Gastroesophageal sphincter (tissue), 4 donors: ENCODE measurements around the gene RREB1. TPM values are rescaled to one million over a fixed set of nuclear protein-coding genes. Genes with fewer than 3 reads are reported as not detected.

Source experiments
- ATAC-seq: fragments of 150-250 bp; one replicate; pipeline ENCODE4 v1.9.1; 2016; ENCODE audit warnings: mild to moderate bottlenecking, moderate library complexity
- H3K27ac ChIP-seq, 4 donors: fragments of 200-600 bp; sonication (generic) in 3 of 4; 1 replicate in 3 of 4; 2 replicates in 1 of 4; pipeline ENCODE4 v1.5.1; 2016 to 2019
- H3K27me3 ChIP-seq: fragments of 200-600 bp; sonication (generic); one replicate; pipeline ENCODE4 v1.5.1; 2019
- H3K36me3 ChIP-seq, 2 donors: fragments of 200-600 bp; sonication (generic); one replicate each; pipeline ENCODE4 v1.5.1; 2019; ENCODE audit warnings: control low read depth in 1 of 2
- H3K4me1 ChIP-seq, 3 donors: fragments of 200-600 bp; sonication (generic); 1 replicate in 2 of 3; 2 replicates in 1 of 3; pipeline ENCODE4 v1.5.1; 2016 to 2019; ENCODE audit warnings: control low read depth in 2 of 3
- H3K4me3 ChIP-seq, 2 donors: fragments of 200-600 bp; sonication (generic); one replicate each; pipeline ENCODE4 v1.5.1; 2019; ENCODE audit warnings: mild to moderate bottlenecking in 1 of 2, moderate library complexity in 1 of 2
- H3K9me3 ChIP-seq, 3 donors: fragments of 200-600 bp; sonication (generic); one replicate each; pipeline ENCODE4 v1.5.1; 2017 to 2019; ENCODE audit warnings: control low read depth in 2 of 3
- CTCF ChIP-seq, 4 experiments: fragments of 200-600 bp in 2 of 4; fragments of 450-650 bp in 2 of 4; sonication (generic) in 1 of 4; IDR thresholded peaks; one replicate each; pipeline ENCODE4 v1.5.1; 2017 to 2019; ENCODE audit warnings: antibody characterized with exemption in 4 of 4, mild to moderate bottlenecking in 2 of 4, moderate library complexity in 2 of 4
- EP300 ChIP-seq: sonication (generic); formaldehyde crosslinking; IDR thresholded peaks from one replicate; pipeline ENCODE4 v1.6.1; 2017; ENCODE audit warnings: antibody characterized with exemption, mild to moderate bottlenecking
- POLR2A ChIP-seq, 2 donors: fragments of 450-650 bp; IDR thresholded peaks; one replicate each; pipeline ENCODE4 v1.6.1; 2017; ENCODE audit warnings: antibody characterized with exemption in 2 of 2, mild to moderate bottlenecking in 2 of 2, moderate library complexity in 1 of 2
- POLR2AphosphoS5 ChIP-seq: sonication (generic); formaldehyde crosslinking; IDR thresholded peaks from one replicate; pipeline ENCODE4 v1.6.1; 2017; ENCODE audit warnings: antibody characterized with exemption
- WGBS, 2 donors: methylation state at CpG; one replicate each; pipeline ENCODE4 v1.1.5; 2018; ENCODE audit warnings: low coverage in 1 of 2; 5-methylcytosine and 5-hydroxymethylcytosine counted together
- total RNA-seq, 4 donors: library from RNA; depleted of rRNA; stranded (reverse); fragments of >200 nt; gene quantifications; one replicate each; pipeline ENCODE4 v1.1.0, GENCODE V29; 2016

Gene RREB1
- total RNA-seq, 4 donors from 2014 or later = 20.3 to 40.8 (median 28.1) TPM

- H3K27ac ChIP-seq = no peak overlapping the region
- H3K27me3 ChIP-seq = no peaks in the 10 kb centered on the region
- no peak for ATAC-seq
- H3K36me3 ChIP-seq = peaks cover 0 to 57% of the 10 kb centered on the region in 2 donors
- 87 to 89% methylated on average over 4 to 8 of the region's 8 CpGs for WGBS, 2 donors
- no peaks in the 10 kb centered on the region for H3K9me3 ChIP-seq
- TF ChIP-seq CTCF (IDR thresholded peaks at IDR 0.05) = no peak
- no peak for TF ChIP-seq EP300
- no peak for TF ChIP-seq POLR2AphosphoS5
- no peak for TF ChIP-seq POLR2A (IDR thresholded peaks at IDR 0.05)
- H3K4me3 ChIP-seq = no peak overlapping the region
- peaks cover 0 to 29% (median 5%) of the 10 kb centered on the region in 3 donors for H3K4me1 ChIP-seq
Measured at GRCh38 chr6:7237653-7238188, 130.0 kb downstream of the RREB1 start.

GRCh38 chr6:7238526-7238899, 130.8 kb downstream of the RREB1 start:
- ATAC-seq = no peak
- TF ChIP-seq EP300 (no peak), POLR2A (IDR thresholded peaks at IDR 0.05) (no peak), CTCF (IDR thresholded peaks at IDR 0.05) (no peak), POLR2AphosphoS5 (no peak)
- H3K27me3 ChIP-seq = no peaks in the 10 kb centered on the region
- 89% methylated on average over 3 of the region's 5 CpGs; no CpG with 5 or more reads in 1 of the 2 donors for WGBS, 2 donors
- H3K27ac ChIP-seq = peak overlapping the region in 1 of 4 donors; percentile 45
- no peaks in the 10 kb centered on the region for H3K9me3 ChIP-seq
- H3K4me3 ChIP-seq = no peak overlapping the region
- H3K36me3 ChIP-seq = peaks cover 0 to 56% of the 10 kb centered on the region in 2 donors
- peaks cover 0 to 36% (median 5%) of the 10 kb centered on the region in 3 donors for H3K4me1 ChIP-seq

GRCh38 chr6:7238900-7239589, 131.3 kb downstream of the RREB1 start:
- H3K36me3 ChIP-seq = peaks cover 0 to 50% of the 10 kb centered on the region in 2 donors
- no peak overlapping the region for H3K4me3 ChIP-seq
- H3K9me3 ChIP-seq = no peaks in the 10 kb centered on the region
- peak overlapping the region in 1 of 4 donors; percentile 45 for H3K27ac ChIP-seq
- H3K27me3 ChIP-seq = no peaks in the 10 kb centered on the region
- 44 to 80% methylated on average over 1 to 6 of the region's 10 CpGs for WGBS, 2 donors
- H3K4me1 ChIP-seq = peaks cover 0 to 36% (median 5%) of the 10 kb centered on the region in 3 donors
- peak; percentile 75 for ATAC-seq
- TF ChIP-seq POLR2AphosphoS5 (peak; percentile 25), CTCF (IDR thresholded peaks at IDR 0.05) (peak in 3 of 4 experiments; percentile 62 to 75 (median 64)), POLR2A (IDR thresholded peaks at IDR 0.05) (no peak)

- TF ChIP-seq EP300 (no peak), POLR2A (IDR thresholded peaks at IDR 0.05) (no peak), POLR2AphosphoS5 (no peak), CTCF (IDR thresholded peaks at IDR 0.05) (no peak)
- H3K36me3 ChIP-seq = peaks cover 0 to 45% of the 10 kb centered on the region in 2 donors
- WGBS, 2 donors = 65 to 80% methylated on average over 1 to 3 of the region's 5 CpGs
- no peak overlapping the region for H3K27ac ChIP-seq
- ATAC-seq = no peak
- peaks cover 0 to 36% (median 5%) of the 10 kb centered on the region in 3 donors for H3K4me1 ChIP-seq
- no peaks in the 10 kb centered on the region for H3K9me3 ChIP-seq
- no peaks in the 10 kb centered on the region for H3K27me3 ChIP-seq
- H3K4me3 ChIP-seq = no peak overlapping the region
Measured at GRCh38 chr6:7239590-7239948, 131.8 kb downstream of the RREB1 start.

GRCh38 chr6:7240351-7240750, 132.6 kb downstream of the RREB1 start:
- no peak overlapping the region for H3K27ac ChIP-seq
- H3K4me3 ChIP-seq = no peak overlapping the region
- ATAC-seq = no peak
- peaks cover 0 to 45% of the 10 kb centered on the region in 2 donors for H3K36me3 ChIP-seq
- peaks cover 0 to 32% (median 5%) of the 10 kb centered on the region in 3 donors for H3K4me1 ChIP-seq
- 76 to 88% methylated on average over 4 to 5 of the region's 9 CpGs for WGBS, 2 donors
- H3K27me3 ChIP-seq = no peaks in the 10 kb centered on the region
- no peaks in the 10 kb centered on the region for H3K9me3 ChIP-seq
- TF ChIP-seq CTCF (IDR thresholded peaks at IDR 0.05) (no peak), POLR2A (IDR thresholded peaks at IDR 0.05) (no peak), EP300 (no peak), POLR2AphosphoS5 (no peak)
